Activated B cell treated with CpG ODN at 0.5 μM for 24 hours (primary cell): ENCODE data around the gene TPCN1. TPM values are rescaled to one million over a fixed set of nuclear protein-coding genes. Genes with fewer than 3 reads are reported as not detected.

ENCODE experiments used
- ATAC-seq: fragments of 200-7000 bp; cut with Tn5 transposase; one replicate; pipeline ENCODE4 v1.10.0; 2021; ENCODE audit warnings: low read depth, mild to moderate bottlenecking, moderate library complexity
- CTCF ChIA-PET: fragments of 350-600 bp; sonication (Branson Sonifier 250); formaldehyde crosslinking; loops from one replicate; lab custom pipeline; 2021; ENCODE audit warnings: antibody characterized with exemption; lab: Charles Lee
- POLR2A ChIA-PET: fragments of 350-600 bp; sonication (Branson Sonifier 250); formaldehyde crosslinking; loops from one replicate; lab custom pipeline; 2021; ENCODE audit warnings: antibody characterized with exemption; lab: Charles Lee
- DNase-seq: peaks from one replicate; pipeline ENCODE4 v3.0.0; 2022
- H3K27ac Mint-ChIP-seq: one replicate; pipeline ENCODE4 v1.8.0; 2020; ENCODE audit warnings: mixed read lengths
- H3K27me3 Mint-ChIP-seq: one replicate; pipeline ENCODE4 v1.8.0; 2021; ENCODE audit warnings: mixed read lengths
- H3K36me3 Mint-ChIP-seq: one replicate; pipeline ENCODE4 v1.8.0; 2021; ENCODE audit warnings: low read depth, mixed read lengths
- H3K4me1 Mint-ChIP-seq: one replicate; pipeline ENCODE4 v1.8.0; 2021; ENCODE audit warnings: mixed read lengths
- H3K4me3 Mint-ChIP-seq: one replicate; pipeline ENCODE4 v1.8.0; 2020; ENCODE audit warnings: mild to moderate bottlenecking, mixed read lengths
- H3K9me3 Mint-ChIP-seq: one replicate; pipeline ENCODE4 v1.8.0; 2020; ENCODE audit warnings: mixed read lengths
- CTCF ChIP-seq: fragments of 200-600 bp; IDR thresholded peaks from one replicate; pipeline ENCODE4 v1.8.0; 2022; ENCODE audit warnings: antibody characterized with exemption, mild to moderate bottlenecking
- intact Hi-C: fragments of 100-400 bp; cut with micrococcal nuclease; formaldehyde crosslinking; loops from one replicate; pipeline ENCODE4 v1.15.1; 2024
- total RNA-seq: library from RNA; stranded (reverse); gene quantifications from 2 replicates; pipeline ENCODE4 v1.2.3, GENCODE V29; 2022

TPCN1 gene
- 107 and 126 TPM in 2 replicates for total RNA-seq

DNA sequence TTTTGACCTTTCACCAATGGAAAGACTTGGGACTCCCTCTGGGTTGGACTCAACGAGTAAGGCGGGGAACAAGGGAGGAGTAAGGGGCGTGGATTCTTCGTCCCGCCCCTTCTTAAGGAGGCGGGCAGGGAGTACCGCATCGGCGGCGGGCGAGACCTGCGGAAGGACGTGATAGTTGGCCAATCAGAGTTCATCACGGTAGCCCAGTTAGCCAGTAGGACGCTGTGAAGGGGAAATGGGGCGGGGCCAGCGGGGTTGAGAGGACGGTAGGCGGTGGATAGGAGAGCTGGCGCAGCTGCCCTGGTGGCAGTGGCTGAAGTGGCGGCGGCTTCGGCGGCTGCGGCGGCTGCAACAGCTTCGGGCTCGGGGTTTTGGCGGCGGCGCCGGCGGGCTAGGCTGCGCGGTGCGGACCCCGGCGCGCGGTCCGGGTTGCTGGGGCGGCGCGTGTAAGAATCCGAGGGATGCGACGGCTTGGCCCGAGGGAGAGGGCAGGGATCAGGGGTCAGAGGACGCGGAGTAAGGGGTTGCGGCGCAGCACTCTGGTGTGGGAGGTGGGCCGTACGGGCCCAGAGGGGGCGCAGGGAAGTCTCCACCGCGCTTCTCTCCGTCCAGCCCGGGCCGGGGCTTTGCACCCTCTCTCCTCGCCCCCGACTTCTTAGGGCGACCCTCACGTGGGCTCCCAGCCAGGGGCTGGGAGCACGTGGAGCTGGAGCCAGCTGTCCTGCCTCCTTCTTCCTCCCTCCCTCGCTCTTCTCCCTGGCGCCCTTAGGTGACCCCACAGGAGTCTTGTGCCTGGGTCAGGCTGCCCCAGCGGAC lies at the start of gene TPCN1:
Gene TPCN1 (plus strand): TSS at position 284 of the 816 bp plus-strand sequence. CDS start 5,389 bp downstream, outside the sequence.
- ATAC-seq (peak; percentile 91), DNase-seq (peak; percentile 95)
- intact Hi-C loops, result loop anchor here (1.0 kb wide), 5 partner anchors 8 to 137 kb away; partner anchors contain the start of genes DDX54, PLBD2 and RITA1
- Mint-ChIP-seq H3K9me3 (no peaks in the 10 kb centered on the region), H3K36me3 (peaks cover 8% of the 10 kb centered on the region), H3K27me3 (no peaks in the 10 kb centered on the region), H3K27ac (peak within 1 kb of the TSS; percentile 94), H3K4me3 (peak within 1 kb of the TSS; percentile 94), H3K4me1 (peaks cover 45% of the 10 kb centered on the region)
- TF ChIP-seq CTCF, result no peak
- ChIA-PET POLR2A (interaction anchor here (0.8 to 7.7 kb wide), 11 partner anchors 11 to 803 kb away, joined by 3 to 287 read pairs (median 8); partner anchors contain the start of genes DDX54, PTPN11, RITA1 and SLC8B1), CTCF (interaction anchor here (1.2 to 3.3 kb wide), 4 partner anchors 8 to 24 kb away, joined by 5 to 23 read pairs (median 6); no protein-coding TSS in a partner anchor)

DNA sequence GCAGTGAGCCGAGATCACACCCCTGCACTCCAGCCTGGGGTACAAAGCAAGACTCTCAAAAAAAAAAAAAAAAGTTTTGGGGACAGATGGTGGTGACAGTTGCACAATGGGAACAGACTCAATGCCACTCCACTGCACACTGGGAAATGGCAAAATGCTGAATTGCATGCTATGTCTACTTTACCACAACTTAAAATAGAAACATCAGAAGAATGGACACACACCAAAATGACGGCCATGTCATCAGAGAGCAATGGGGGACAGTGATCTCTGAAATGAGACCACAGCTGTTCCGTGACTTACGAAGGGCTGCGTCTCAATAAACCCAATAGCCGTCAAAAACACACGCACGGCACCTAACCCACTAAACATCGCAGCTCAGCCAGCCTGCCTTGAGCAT lies 49.7 kb upstream of the TPCN1 start:
- ChIA-PET POLR2A (interaction anchor here (0.7 to 2.2 kb wide), 5 partner anchors 13 to 123 kb away, joined by 3 to 8 read pairs (median 4); no protein-coding TSS in a partner anchor), CTCF (interaction anchor here (2.5 kb wide), 1 partner anchor 18 kb away, joined by 9 read pairs; no protein-coding TSS in a partner anchor)
- Mint-ChIP-seq H3K27me3 (no peaks in the 10 kb centered on the region), H3K4me1 (peaks cover 32% of the 10 kb centered on the region), H3K27ac (peak overlapping the region; percentile 41), H3K36me3 (peaks cover 85% of the 10 kb centered on the region), H3K9me3 (no peaks in the 10 kb centered on the region), H3K4me3 (no peak overlapping the region)
- no peak for DNase-seq
- intact Hi-C loops, result no loop called here
- no peak for ATAC-seq
- no peak for TF ChIP-seq CTCF

- TF ChIP-seq CTCF, result no peak
- Mint-ChIP-seq H3K4me1 (peaks cover 32% of the 10 kb centered on the region), H3K27ac (peak overlapping the region; percentile 64), H3K27me3 (no peaks in the 10 kb centered on the region), H3K36me3 (peaks cover 85% of the 10 kb centered on the region), H3K4me3 (no peak overlapping the region), H3K9me3 (no peaks in the 10 kb centered on the region)
- ATAC-seq (no peak), DNase-seq (no peak)
- CTCF ChIA-PET, result interaction anchor here (0.9 to 3.0 kb wide), 6 partner anchors 12 to 179 kb away, joined by 4 to 35 read pairs (median 12); no protein-coding TSS in a partner anchor
- POLR2A ChIA-PET, result interaction anchor here (0.9 to 3.0 kb wide), 5 partner anchors 13 to 124 kb away, joined by 3 to 15 read pairs (median 8); partner anchors contain the start of genes DDX54 and RITA1
- intact Hi-C loops, result no loop called here
Observed at GRCh38 chr12:113172185-113172584, 49.1 kb upstream of the TPCN1 start.

DNA sequence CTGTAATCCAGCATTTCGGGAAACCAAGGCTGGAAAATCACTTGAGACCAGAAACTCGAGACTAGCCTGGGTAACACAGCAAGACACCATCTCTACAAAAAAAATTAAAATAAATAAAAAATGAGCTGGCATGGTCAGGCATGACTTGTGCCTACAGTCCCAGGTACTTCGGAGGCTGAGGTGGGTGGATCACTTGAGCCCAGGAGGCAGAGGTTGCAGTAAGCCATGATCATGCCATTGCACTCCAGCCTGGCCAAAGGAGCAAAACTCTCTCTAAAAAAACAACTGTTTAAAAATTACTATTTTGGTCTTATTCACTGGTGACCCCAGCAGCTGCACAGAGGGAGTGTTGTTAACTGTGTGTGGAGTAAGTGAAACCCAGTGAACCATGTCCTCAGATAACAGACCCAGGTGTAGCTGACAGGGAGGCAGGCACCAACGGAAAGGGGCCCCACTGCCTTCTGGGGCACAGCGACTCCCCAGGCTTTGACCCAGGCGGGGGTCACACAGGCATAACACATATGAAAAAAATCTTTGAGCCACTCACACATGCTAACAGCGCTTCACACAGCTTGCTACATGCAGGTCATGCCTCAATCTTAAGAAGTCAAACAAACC lies 48.1 kb upstream of the TPCN1 start:
- H3K4me1 Mint-ChIP-seq, result peaks cover 32% of the 10 kb centered on the region
- POLR2A ChIA-PET, result interaction anchor here (0.6 to 3.0 kb wide), 12 partner anchors 12 to 1279 kb away, joined by 3 to 15 read pairs (median 4); partner anchors contain the start of genes DDX54 and RITA1
- intact Hi-C loops, result no loop called here

More for the DNA sequence above, 48.1 kb upstream of the TPCN1 start:
- Mint-ChIP-seq H3K27me3 (no peaks in the 10 kb centered on the region), H3K36me3 (peaks cover 87% of the 10 kb centered on the region), H3K27ac (no peak overlapping the region), H3K4me3 (no peak overlapping the region), H3K9me3 (no peaks in the 10 kb centered on the region)
- ATAC-seq (peak; percentile 41), DNase-seq (no peak)
- CTCF ChIA-PET, result interaction anchor here (0.9 to 3.8 kb wide), 15 partner anchors 8 to 273 kb away, joined by 3 to 35 read pairs (median 7); partner anchors contain the start of genes DDX54 and RITA1
- no peak for TF ChIP-seq CTCF
